H9 (cell line): ENCODE measurements around the gene BACH1. TPM values are rescaled to one million over a fixed set of nuclear protein-coding genes. Genes with fewer than 3 reads are reported as not detected.
"Not testable (repeated sequence)": the region's sequence is repeated elsewhere in the genome, so short reads cannot be mapped to it uniquely, and the experiment has no call there.

Experiments
- DNase-seq: peaks from one replicate; pipeline ENCODE4 v3.0.0-alpha.2; 2017
- H2AFZ ChIP-seq: one replicate; pipeline ENCODE4 v1.6.1; 2013; ENCODE audit warnings: mild to moderate bottlenecking, low read length, control low read depth, moderate library complexity
- H2AK5ac ChIP-seq: 2 replicates; pipeline ENCODE4 v1.6.1; 2013; ENCODE audit warnings: low read length, control low read depth, mixed read lengths; ENCODE audit not compliant: insufficient read length
- H2BK120ac ChIP-seq: one replicate; pipeline ENCODE4 v1.6.1; 2013; ENCODE audit warnings: low read depth, mild to moderate bottlenecking, low read length, control low read depth, inconsistent platforms; ENCODE audit not compliant: poor library complexity, severe bottlenecking
- H2BK12ac ChIP-seq: 2 replicates; pipeline ENCODE4 v1.6.1; 2013; ENCODE audit warnings: low read length, control low read depth, mixed read lengths, low read depth; ENCODE audit not compliant: insufficient read length
- H2BK15ac ChIP-seq: 2 replicates; pipeline ENCODE4 v1.6.1; 2013; ENCODE audit warnings: low read depth, low read length, control low read depth
- H2BK20ac ChIP-seq: one replicate; pipeline ENCODE4 v1.6.1; 2013; ENCODE audit warnings: low read depth, mild to moderate bottlenecking, low read length, control low read depth, inconsistent platforms; ENCODE audit not compliant: poor library complexity, severe bottlenecking
- H2BK5ac ChIP-seq: 2 replicates; pipeline ENCODE4 v1.6.1; 2013; ENCODE audit warnings: low read length, control low read depth, mixed read lengths; ENCODE audit not compliant: insufficient read length
- H3K14ac ChIP-seq: 2 replicates; pipeline ENCODE4 v1.6.1; 2013; ENCODE audit warnings: low read length, control low read depth; ENCODE audit not compliant: insufficient read depth
- H3K18ac ChIP-seq: 2 replicates; pipeline ENCODE4 v1.6.1; 2013; ENCODE audit warnings: low read depth, mild to moderate bottlenecking, mixed read lengths, low read length, control low read depth; ENCODE audit not compliant: insufficient read length
- H3K23ac ChIP-seq: 2 replicates; pipeline ENCODE4 v1.6.1; 2013; ENCODE audit warnings: low read length, control low read depth, mixed read lengths, low read depth; ENCODE audit not compliant: insufficient read length
- H3K23me2 ChIP-seq: 2 replicates; pipeline ENCODE4 v1.6.1; 2013; ENCODE audit warnings: low read depth, mild to moderate bottlenecking, mixed read lengths, low read length, control low read depth; ENCODE audit not compliant: insufficient read length, poor library complexity, severe bottlenecking
- H3K27ac ChIP-seq: 2 replicates; pipeline ENCODE4 v1.5.1; 2013; ENCODE audit warnings: low read length, control low read depth, mixed read lengths, low read depth; ENCODE audit not compliant: insufficient read length
- H3K27me3 ChIP-seq: 2 replicates; pipeline ENCODE4 v1.6.1; 2013; ENCODE audit warnings: low read length, control low read depth, inconsistent platforms; ENCODE audit not compliant: insufficient read depth
- H3K4ac ChIP-seq: 2 replicates; pipeline ENCODE4 v1.6.1; 2013; ENCODE audit warnings: low read depth, mild to moderate bottlenecking, control low read depth, inconsistent platforms, low read length, moderate library complexity
- H3K4me1 ChIP-seq: 2 replicates; pipeline ENCODE4 v1.6.1; 2013; ENCODE audit warnings: low read length, control low read depth, inconsistent platforms; ENCODE audit not compliant: insufficient read depth
- H3K4me2 ChIP-seq: 2 replicates; pipeline ENCODE4 v1.6.1; 2013; ENCODE audit warnings: low read length, control low read depth, mixed read lengths; ENCODE audit not compliant: insufficient read length, insufficient read depth
- H3K56ac ChIP-seq: 2 replicates; pipeline ENCODE4 v1.6.1; 2013; ENCODE audit warnings: low read depth, mild to moderate bottlenecking, mixed read lengths, low read length, control low read depth; ENCODE audit not compliant: insufficient read length
- H3K79me1 ChIP-seq: 2 replicates; pipeline ENCODE4 v1.6.1; 2013; ENCODE audit warnings: low read depth, mild to moderate bottlenecking, moderate library complexity, low read length, control low read depth, inconsistent platforms; ENCODE audit not compliant: insufficient read depth, poor library complexity, severe bottlenecking
- H3K79me2 ChIP-seq: 2 replicates; pipeline ENCODE4 v1.6.1; 2013; ENCODE audit warnings: low read length, control low read depth, inconsistent platforms; ENCODE audit not compliant: insufficient read depth
- H3K9ac ChIP-seq: 2 replicates; pipeline ENCODE4 v1.6.1; 2013; ENCODE audit warnings: low read length, control low read depth, mixed read lengths; ENCODE audit not compliant: insufficient read length; ENCODE audit errors: extremely low read depth
- H3K9me3 ChIP-seq: one replicate; pipeline ENCODE4 v1.6.1; 2013; ENCODE audit warnings: low read depth, low read length, inconsistent platforms; ENCODE audit not compliant: control insufficient read depth
- H3T11ph ChIP-seq: one replicate; pipeline ENCODE4 v1.6.1; 2013; ENCODE audit warnings: mild to moderate bottlenecking, low read length, control low read depth, inconsistent platforms
- H4K20me1 ChIP-seq: one replicate; pipeline ENCODE4 v1.6.1; 2013; ENCODE audit not compliant: control insufficient read depth, insufficient read length, insufficient read depth
- H4K5ac ChIP-seq: 2 replicates; pipeline ENCODE4 v1.6.1; 2013; ENCODE audit warnings: low read depth, mild to moderate bottlenecking, mixed read lengths, low read length, control low read depth; ENCODE audit not compliant: insufficient read length
- H4K8ac ChIP-seq: replicated peaks from 2 replicates; pipeline ENCODE4 v1.6.1; 2013; ENCODE audit warnings: low read length, control low read depth, mixed read lengths, low read depth; ENCODE audit not compliant: insufficient read length
- H4K91ac ChIP-seq: 2 replicates; pipeline ENCODE4 v1.6.1; 2013; ENCODE audit warnings: low read depth, mild to moderate bottlenecking, moderate library complexity, mixed read lengths, low read length, control low read depth; ENCODE audit not compliant: insufficient read length
- H3K27ac Mint-ChIP-seq, 3 experiments: 2 replicates in 2 of 3; 3 replicates in 1 of 3; pipeline ENCODE4 v1.8.0; 2020 to 2021; ENCODE audit warnings: mixed read lengths in 3 of 3, mild to moderate bottlenecking in 1 of 3, moderate library complexity in 1 of 3
- H3K27me3 Mint-ChIP-seq: 2 replicates; pipeline ENCODE4 v1.8.0; 2021; ENCODE audit warnings: low read depth, mild to moderate bottlenecking, moderate library complexity, mixed read lengths
- H3K36me3 Mint-ChIP-seq, 3 experiments: 2 replicates in 2 of 3; 3 replicates in 1 of 3; pipeline ENCODE4 v1.8.0; 2020 to 2021; ENCODE audit warnings: low read depth in 3 of 3, mixed read lengths in 3 of 3; ENCODE audit not compliant: insufficient read depth in 1 of 3
- H3K4me1 Mint-ChIP-seq, 2 experiments: 2 replicates each; pipeline ENCODE4 v1.8.0; 2020; ENCODE audit warnings: mixed read lengths in 2 of 2
- H3K4me3 Mint-ChIP-seq, 2 experiments: 2 replicates in 1 of 2; 3 replicates in 1 of 2; pipeline ENCODE4 v1.8.0; 2020 to 2021; ENCODE audit warnings: mild to moderate bottlenecking in 2 of 2, mixed read lengths in 2 of 2, moderate library complexity in 1 of 2
- H3K9me3 Mint-ChIP-seq, 2 experiments: 2 replicates in 1 of 2; 3 replicates in 1 of 2; pipeline ENCODE4 v1.8.0; 2020; ENCODE audit warnings: mild to moderate bottlenecking in 2 of 2, mixed read lengths in 2 of 2, moderate library complexity in 1 of 2
- CTCF ChIP-seq: fragments of 200-600 bp; sonication (generic); conservative IDR thresholded peaks from 3 replicates; pipeline ENCODE4 v1.8.0; 2021; ENCODE audit warnings: antibody characterized with exemption, mild to moderate bottlenecking
- WGBS: extraction: QIAGEN DNeasy Blood & Tissue Kit; methylation state at CpG from one replicate; pipeline ENCODE4 v1.1.7; 2013; ENCODE audit warnings: missing lambda C conversion rate, low lambda C conversion rate, mixed read lengths; ENCODE audit not compliant: insufficient read length; ENCODE audit errors: extremely low coverage; 5-methylcytosine and 5-hydroxymethylcytosine counted together
- total RNA-seq: library from RNA; stranded (reverse); gene quantifications from 2 replicates; pipeline ENCODE4 v1.2.1, GENCODE V29; 2021

BACH1 gene
- total RNA-seq, 1 experiment from 2014 or later = 42.4 TPM

DNA sequence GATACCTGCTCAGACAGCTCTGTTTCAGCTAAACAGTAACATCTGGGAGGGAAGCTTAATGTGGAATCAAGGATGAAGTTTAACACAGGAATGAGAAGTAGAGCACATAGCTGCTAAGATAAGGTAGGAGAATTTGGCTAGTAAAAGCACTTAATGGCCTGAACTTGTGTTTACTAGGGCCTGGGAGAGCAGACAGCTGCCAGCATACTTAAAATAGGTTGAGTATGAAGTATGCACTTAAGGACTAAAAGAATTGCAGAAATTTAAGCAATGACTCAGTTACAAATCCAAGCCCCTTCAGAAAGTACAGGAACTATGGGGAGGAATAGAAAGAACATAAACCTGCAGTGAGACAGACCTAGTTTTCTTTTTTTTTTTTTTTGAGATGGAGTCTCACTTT is 53.0 kb downstream of the BACH1 start:
- H3K79me1 ChIP-seq = no peaks in the 10 kb centered on the region
- peaks cover 10% of the 10 kb centered on the region for H3K9me3 ChIP-seq
- no peak overlapping the region for H4K91ac ChIP-seq

DNA sequence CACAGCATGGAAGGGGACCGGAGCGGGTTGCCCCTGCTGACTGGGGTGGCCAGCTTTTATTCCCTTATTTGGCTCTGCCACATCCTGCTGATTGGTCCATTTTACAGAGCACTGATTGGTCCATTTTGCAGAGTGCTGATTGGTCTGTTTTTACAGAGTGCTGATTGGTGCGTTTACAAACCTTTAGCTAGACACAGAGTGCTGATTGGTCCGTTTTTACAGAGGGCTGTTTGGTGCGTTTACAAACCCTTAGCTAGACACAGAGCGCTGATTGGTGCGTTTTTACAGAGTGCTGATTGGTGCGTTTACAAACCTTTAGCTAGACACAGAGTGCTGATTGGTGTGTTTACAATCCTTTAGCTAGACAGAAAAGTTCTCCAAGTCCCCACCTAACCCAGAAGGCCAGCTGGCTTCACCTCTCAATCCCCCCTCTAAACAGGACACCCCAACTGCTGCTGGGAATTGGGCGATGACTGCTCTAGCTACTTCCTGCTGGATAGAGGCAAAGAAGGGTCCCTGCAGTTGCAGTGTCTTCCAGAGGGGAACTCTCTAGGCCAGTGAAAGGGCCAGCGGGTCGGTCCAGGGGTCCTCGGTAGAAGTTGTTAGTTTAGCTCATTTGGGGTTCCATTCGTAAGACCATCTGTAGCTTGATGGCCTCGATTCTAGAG is 56.5 kb downstream of the BACH1 start:
- not testable (repeated sequence) for H2BK15ac ChIP-seq, H3K18ac ChIP-seq, H3K27ac Mint-ChIP-seq, H3K27me3 ChIP-seq, H3K4me3 Mint-ChIP-seq, H3K79me1 ChIP-seq, H2BK120ac ChIP-seq, H2AK5ac ChIP-seq, H3K23me2 ChIP-seq, H3K23ac ChIP-seq, H4K20me1 ChIP-seq, H3K14ac ChIP-seq, H3K4me1 Mint-ChIP-seq, H2BK20ac ChIP-seq, H3K56ac ChIP-seq, H3K4me1 ChIP-seq, H3T11ph ChIP-seq, H4K8ac ChIP-seq, H4K91ac ChIP-seq, H3K27me3 Mint-ChIP-seq, H3K9me3 ChIP-seq, H3K9ac ChIP-seq, H3K79me2 ChIP-seq, H2BK12ac ChIP-seq, H3K4me2 ChIP-seq, H2BK5ac ChIP-seq, H2AFZ ChIP-seq, H3K27ac ChIP-seq, H3K4ac ChIP-seq, H4K5ac ChIP-seq, DNase-seq
- no CpG with 5 or more reads among the region's 14 CpGs for WGBS
- Mint-ChIP-seq H3K36me3 (peaks cover 31 to 41% (median 36%) of the 10 kb centered on the region in 3 experiments), H3K9me3 (peaks cover 24 to 25% of the 10 kb centered on the region in 2 experiments)

More for the DNA sequence above, 53.0 kb downstream of the BACH1 start:
- no peak overlapping the region for H3T11ph ChIP-seq
- H3K4me2 ChIP-seq = no peak overlapping the region
- H3K56ac ChIP-seq = no peak overlapping the region
- H2BK5ac ChIP-seq = no peak overlapping the region
- no peaks in the 10 kb centered on the region for H3K23me2 ChIP-seq
- no peak overlapping the region for H3K27ac ChIP-seq
- TF ChIP-seq CTCF = no peak
- no peak overlapping the region for H3K14ac ChIP-seq
- no peak overlapping the region for H3K4ac ChIP-seq
- no peak overlapping the region for H2AFZ ChIP-seq
- H3K9ac ChIP-seq = no peak overlapping the region
- no peaks in the 10 kb centered on the region for H4K20me1 ChIP-seq
- H3K23ac ChIP-seq = no peak overlapping the region
- peaks cover 24 to 25% of the 10 kb centered on the region in 2 experiments for H3K9me3 Mint-ChIP-seq
- no peaks in the 10 kb centered on the region for H3K79me2 ChIP-seq
- H3K4me1 ChIP-seq = no peaks in the 10 kb centered on the region
- no peak overlapping the region for H2BK15ac ChIP-seq
- DNase-seq = no peak
- H2BK20ac ChIP-seq = no peak overlapping the region
- H3K4me1 Mint-ChIP-seq = peaks cover 2 to 4% of the 10 kb centered on the region in 2 experiments; a peak in 3 of 4 replicates
- H4K5ac ChIP-seq = no peak overlapping the region
- peaks cover 31 to 41% (median 36%) of the 10 kb centered on the region in 3 experiments for H3K36me3 Mint-ChIP-seq
- H3K27ac Mint-ChIP-seq = no peak overlapping the region
- no peak overlapping the region for H2AK5ac ChIP-seq
- no peak overlapping the region for H4K8ac ChIP-seq
- H3K18ac ChIP-seq = no peak overlapping the region
- H3K4me3 Mint-ChIP-seq = no peak overlapping the region
- no peaks in the 10 kb centered on the region for H3K27me3 ChIP-seq
- H3K27me3 Mint-ChIP-seq = peaks cover 2% of the 10 kb centered on the region; the same call in 1 of the 2 replicates
- H2BK12ac ChIP-seq = no peak overlapping the region
- no peak overlapping the region for H2BK120ac ChIP-seq
